HepG2 (cell line): ENCODE measurements around the gene KSR1. TPM values are rescaled to one million over a fixed set of nuclear protein-coding genes. Genes with fewer than 3 reads are reported as not detected.

ENCODE experiments used
- ATAC-seq: fragments of 200-7000 bp; cut with Tn5 transposase; 3 replicates; pipeline ENCODE4 v1.9.1; 2020; ENCODE audit warnings: mild to moderate bottlenecking, moderate library complexity
- BruUV-seq: library from RNA; stranded (reverse); fragments of 400-500 nt; replicated peaks from 2 replicates; lab custom pipeline; 2021; lab: Mats Ljungman, UMichigan
- CTCF ChIA-PET: fragments of 300-600 bp; formaldehyde crosslinking; extraction: SDS; loops from one replicate; lab custom pipeline; 2021; ENCODE audit warnings: low total read pairs, inconsistent platforms, low intra/inter-chr PET ratio; lab: Yijun Ruan, JAX
- POLR2A ChIA-PET: fragments of 350-600 bp; sonication (Branson Sonifier 250); formaldehyde crosslinking; loops from one replicate; lab custom pipeline; 2020; ENCODE audit warnings: antibody characterized with exemption, inconsistent platforms; lab: Yijun Ruan, JAX
- DNase-seq: peaks from one replicate; pipeline ENCODE4 v3.0.0-alpha.2; 2015; ENCODE audit warnings: low spot score
- FAIRE-seq: peaks from 3 replicates; lab custom pipeline; 2011; peaks lifted over from hg19 to GRCh38; lab: Jason Lieb, UNC
- H2AFZ ChIP-seq: one replicate; pipeline ENCODE4 v1.6.1; 2011; ENCODE audit warnings: low read length, inconsistent platforms
- H3K27ac ChIP-seq: fragments of 300-600 bp; 3 replicates; pipeline ENCODE4 v1.8.0; 2011; ENCODE audit warnings: mixed run types, mild to moderate bottlenecking, mixed read lengths, low read length, inconsistent platforms; ENCODE audit not compliant: insufficient read depth; ENCODE audit errors: extremely low read length
- H3K27me3 ChIP-seq, 2 experiments: fragments of 200-600 bp in 1 of 2; 2 replicates in 1 of 2; 3 replicates in 1 of 2; pipeline versions ENCODE4 v1.6.0 to v1.8.0; 2011; ENCODE audit warnings: low read length in 2 of 2, mild to moderate bottlenecking in 2 of 2, moderate library complexity in 2 of 2, inconsistent platforms in 1 of 2; ENCODE audit not compliant: insufficient read depth in 2 of 2, control insufficient read depth in 1 of 2
- H3K36me3 ChIP-seq, 2 experiments: fragments of 200-600 bp in 1 of 2; replicated peaks in 1 of 2; 2 replicates in 1 of 2; 3 replicates in 1 of 2; pipeline versions ENCODE4 v1.5.1 to v1.8.0; 2011; ENCODE audit warnings: low read length in 2 of 2, inconsistent platforms in 1 of 2; ENCODE audit not compliant: insufficient read depth in 2 of 2, control insufficient read depth in 1 of 2
- H3K4me1 ChIP-seq: 2 replicates; pipeline ENCODE4 v1.5.1; 2012; ENCODE audit warnings: low read length, inconsistent platforms; ENCODE audit not compliant: insufficient read depth
- H3K4me2 ChIP-seq: 2 replicates; pipeline ENCODE4 v1.6.0; 2011; ENCODE audit warnings: low read depth, low read length, inconsistent platforms
- H3K4me3 ChIP-seq, 3 experiments: fragments of 200-600 bp in 1 of 3; sonication (generic), shearing (Covaris generic) in 1 of 3; replicated peaks in 1 of 3; 2 replicates each; pipeline ENCODE4 v1.5.1; 2011 to 2016; ENCODE audit warnings: low read length in 3 of 3, inconsistent platforms in 2 of 3, low read depth in 2 of 3, mild to moderate bottlenecking in 2 of 3, control low read depth in 1 of 3, mixed read lengths in 1 of 3; ENCODE audit not compliant: insufficient read depth in 1 of 3
- H3K79me2 ChIP-seq: one replicate; pipeline ENCODE4 v1.6.1; 2011; ENCODE audit warnings: low read length, inconsistent platforms; ENCODE audit not compliant: insufficient read depth
- H3K9ac ChIP-seq: 2 replicates; pipeline ENCODE4 v1.6.0; 2011; ENCODE audit warnings: mild to moderate bottlenecking, low read depth, low read length, inconsistent platforms; ENCODE audit not compliant: insufficient read depth
- H3K9me3 ChIP-seq: 2 replicates; pipeline ENCODE4 v1.5.1; 2012; ENCODE audit warnings: mild to moderate bottlenecking, low read length
- H4K20me1 ChIP-seq: 2 replicates; pipeline ENCODE4 v1.6.0; 2011; ENCODE audit warnings: inconsistent platforms, mild to moderate bottlenecking, low read length, moderate library complexity; ENCODE audit not compliant: insufficient read depth
- BCL6 ChIP-seq: IDR thresholded peaks from 2 replicates; pipeline ENCODE4 v1.6.1; 2016; ENCODE audit warnings: missing genetic modification reagents, missing compliant biosample characterization
- DMAP1 ChIP-seq: IDR thresholded peaks from 2 replicates; pipeline ENCODE4 v1.6.1; 2016
- GFI1 ChIP-seq: sonication (generic); formaldehyde crosslinking; IDR thresholded peaks from 2 replicates; pipeline ENCODE4 v1.5.0; 2020; ENCODE audit warnings: missing genetic modification reagents, mild to moderate bottlenecking, borderline replicate concordance
- KMT2B ChIP-seq: IDR thresholded peaks from 2 replicates; pipeline ENCODE4 v1.6.1; 2016; ENCODE audit warnings: missing genetic modification reagents, missing compliant biosample characterization
- NFIC ChIP-seq: IDR thresholded peaks from 2 replicates; pipeline ENCODE4 v1.6.1; 2012; ENCODE audit warnings: mild to moderate bottlenecking, low read length, inconsistent platforms
- PAXIP1 ChIP-seq: sonication (generic); formaldehyde crosslinking; conservative IDR thresholded peaks from 2 replicates; pipeline ENCODE4 v1.4.0; 2020; ENCODE audit warnings: mild to moderate bottlenecking, missing genetic modification reagents, moderate library complexity
- PITX1 ChIP-seq: sonication (generic); formaldehyde crosslinking; IDR thresholded peaks from 2 replicates; pipeline ENCODE4 v1.5.1; 2020; ENCODE audit warnings: mild to moderate bottlenecking, missing genetic modification reagents
- SMAD1 ChIP-seq: sonication (generic); formaldehyde crosslinking; IDR thresholded peaks from 2 replicates; pipeline ENCODE4 v1.4.0; 2020; ENCODE audit warnings: missing genetic modification reagents, low read depth, mild to moderate bottlenecking, borderline replicate concordance
- THAP9 ChIP-seq: sonication (generic); formaldehyde crosslinking; IDR thresholded peaks from 2 replicates; pipeline ENCODE4; 2020; ENCODE audit warnings: missing genetic modification reagents, mild to moderate bottlenecking, borderline replicate concordance
- XRCC5 ChIP-seq: fragments of 200-400 bp; formaldehyde crosslinking; optimal IDR thresholded peaks from 2 replicates; pipeline ENCODE3; 2017; ENCODE audit warnings: mild to moderate bottlenecking, low read length
- ZBTB14 ChIP-seq: sonication (generic); formaldehyde crosslinking; IDR thresholded peaks from 2 replicates; pipeline ENCODE4 v1.4.0; 2020; ENCODE audit warnings: missing genetic modification reagents
- ZBTB20 ChIP-seq: sonication (generic); formaldehyde crosslinking; IDR thresholded peaks from 2 replicates; pipeline ENCODE4 v1.8.1; 2023; ENCODE audit warnings: missing genetic modification reagents, low read depth, mild to moderate bottlenecking, borderline replicate concordance
- ZC3H4 ChIP-seq: sonication (generic); formaldehyde crosslinking; IDR thresholded peaks from 2 replicates; pipeline ENCODE4 v1.4.0; 2020; ENCODE audit warnings: missing genetic modification reagents, borderline replicate concordance
- ZFY ChIP-seq: sonication (generic); formaldehyde crosslinking; IDR thresholded peaks from 2 replicates; pipeline ENCODE4 v1.4.0; 2020; ENCODE audit warnings: missing genetic modification reagents
- ZKSCAN5 ChIP-seq: sonication (generic); formaldehyde crosslinking; IDR thresholded peaks from 2 replicates; pipeline ENCODE4 v1.5.1; 2020; ENCODE audit warnings: mild to moderate bottlenecking, missing genetic modification reagents
- ZNF12 ChIP-seq: sonication (generic); formaldehyde crosslinking; IDR thresholded peaks from 2 replicates; pipeline ENCODE4 v1.5.0; 2020; ENCODE audit warnings: missing genetic modification reagents
- ZNF205 ChIP-seq: IDR thresholded peaks from 2 replicates; pipeline ENCODE4 v1.6.1; 2018; ENCODE audit warnings: missing biosample characterization, missing genetic modification reagents
- ZNF883 ChIP-seq: sonication (generic); formaldehyde crosslinking; IDR thresholded peaks from 2 replicates; pipeline ENCODE4 v1.5.1; 2020; ENCODE audit warnings: mild to moderate bottlenecking, missing genetic modification reagents; ENCODE audit errors: not compliant biosample characterization
- WGBS: methylation state at CpG from one replicate; pipeline ENCODE4 v1.1.6; 2017; ENCODE audit warnings: low lambda C conversion rate; 5-methylcytosine and 5-hydroxymethylcytosine counted together
- in situ Hi-C: cut with HindIII; loops from 2 replicates; pipeline ENCODE4 v1.10.0; 2017; ENCODE audit warnings: low pct_unique_long_range_greater_than_20kb; ENCODE audit not compliant: extremely low pct_ligation_motif_present
- intact Hi-C: fragments of 100-400 bp; cut with micrococcal nuclease; formaldehyde crosslinking; loops from one replicate; pipeline ENCODE4 v1.10.0; 2022; ENCODE audit not compliant: unreplicated experiment
- polyA plus RNA-seq, 8 experiments: library from polyadenylated mRNA; depleted of rRNA in 3 of 8; stranded (reverse) in 7 of 8; unstranded in 1 of 8; fragments of >200 nt; fragmentation: Illumina TruSeq in 4 of 8; extraction: Trizol in 4 of 8; gene quantifications; 2 replicates each; pipeline versions ENCODE4 v1.2.1 to v1.2.3, GENCODE V29; 2011 to 2016; ENCODE audit warnings: low read depth in 4 of 8, missing spikeins in 1 of 8, mixed read lengths in 1 of 8; ENCODE audit not compliant: insufficient read depth in 1 of 8
- total RNA-seq, 5 experiments: library from RNA; depleted of rRNA; stranded (reverse); fragments of >200 nt; fragmentation: Illumina TruSeq; extraction: Trizol; gene quantifications; 2 replicates each; pipeline ENCODE4 v1.2.3, GENCODE V29; 2016; ENCODE audit warnings: low read depth in 1 of 5

The KSR1 gene
- total and polyA plus RNA-seq, 2 of the 13 experiments (the other 11 are each of a cell fraction or from before 2014, with no cell fraction given): 10.1 to 16.6 TPM

GRCh38 chr17:27460196-27460725, 4.0 kb downstream of the KSR1 start:
- Histone ChIP-seq H2AFZ (no peak overlapping the region), H3K9ac (peak overlapping the region; percentile 66), H3K27ac (peak overlapping the region; percentile 82), H4K20me1 (no peaks in the 10 kb centered on the region), H3K36me3 (no peaks in the 10 kb centered on the region), H3K4me3 (peak overlapping the region in 2 of 3 experiments; percentile 14 to 83; a peak in 4 of 6 replicates), H3K79me2 (peaks cover 69% of the 10 kb centered on the region), H3K9me3 (no peaks in the 10 kb centered on the region), H3K4me1 (peaks cover 65% of the 10 kb centered on the region), H3K27me3 (no peaks in the 10 kb centered on the region; a peak in 1 of 5 replicates), H3K4me2 (peak overlapping the region; percentile 77)
- peak; percentile 43 for DNase-seq
- BruUV-seq: no TSS peak
- ChIA-PET POLR2A (interaction anchor here (0.7 to 1.7 kb wide), 6 partner anchors 8 to 92 kb away, joined by 3 to 4 read pairs (median 4); no protein-coding TSS in a partner anchor), CTCF (no interaction called here)
- intact Hi-C loops: no loop called here
- in situ Hi-C loops: no loop called here
- FAIRE-seq: peak; percentile 58
- ATAC-seq: peak; percentile 31
- 9% methylated on average over 1 of the region's 6 CpGs for WGBS
- TF ChIP-seq ZBTB20 (CRISPR knock-in tag) (no peak), SMAD1 (CRISPR knock-in tag) (0 out of 2 replicates have a peak, but pooled peaks have one; percentile 28), XRCC5 (peak; percentile 62), NFIC (no peak), ZNF205 (CRISPR knock-in tag) (no peak), GFI1 (CRISPR knock-in tag) (peak; percentile 32; the same call in 1 of the 2 replicates), THAP9 (CRISPR knock-in tag) (0 out of 2 replicates have a peak, but pooled peaks have one; percentile 20), ZC3H4 (CRISPR knock-in tag) (no peak), ZNF883 (CRISPR knock-in tag) (peak; percentile 19), PAXIP1 (CRISPR knock-in tag) (peak; percentile 57), ZBTB14 (CRISPR knock-in tag) (no peak), BCL6 (CRISPR knock-in tag) (0 out of 2 replicates have a peak, but pooled peaks have one; percentile 14), ZFY (CRISPR knock-in tag) (no peak), KMT2B (CRISPR knock-in tag) (no peak), ZNF12 (CRISPR knock-in tag) (peak; percentile 18; the same call in 1 of the 2 replicates), DMAP1 (CRISPR knock-in tag) (peak; percentile 45; the same call in 1 of the 2 replicates), PITX1 (CRISPR knock-in tag) (peak; percentile 19; the same call in 1 of the 2 replicates), ZKSCAN5 (CRISPR knock-in tag) (peak; percentile 99)
